Mammary epithelial cell (primary cell): ENCODE measurements around the gene MAP2K3.

ENCODE experiments used
- CTCF ChIP-seq, 2 donors: IDR thresholded peaks in 1 of 2; conservative IDR thresholded peaks in 1 of 2; 2 replicates each; pipeline ENCODE4 v1.5.1; 2011 to 2012; ENCODE audit warnings: inconsistent platforms in 2 of 2, low read length in 2 of 2, mild to moderate bottlenecking in 2 of 2, control low read depth in 1 of 2, low read depth in 1 of 2; ENCODE audit not compliant: insufficient read depth in 1 of 2; ENCODE audit errors: extremely low read depth in 1 of 2
- EZH2 ChIP-seq: IDR thresholded peaks from 2 replicates; pipeline ENCODE4 v1.6.1; 2012; ENCODE audit warnings: low read length, inconsistent platforms, borderline replicate concordance

DNA sequence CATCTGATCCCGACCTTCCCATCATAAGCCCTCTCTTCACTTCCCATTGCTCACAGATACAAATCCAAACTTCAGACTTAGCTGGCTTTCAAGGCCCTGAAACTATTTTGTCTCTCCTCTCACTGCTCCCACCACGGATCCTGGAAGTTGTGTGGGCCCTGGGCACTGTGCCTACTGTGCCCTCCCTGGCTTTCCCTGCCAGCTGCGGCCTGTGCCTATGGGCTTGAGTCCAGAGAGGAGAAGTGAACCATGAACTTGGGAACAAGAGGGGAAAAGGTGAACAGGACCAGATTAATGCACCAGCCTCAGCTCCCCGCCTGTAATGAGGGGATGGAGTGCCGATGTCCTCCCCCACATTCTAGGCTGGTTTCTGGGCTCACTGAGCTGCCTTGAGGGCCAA, 72.8 kb downstream of the MAP2K3 start:
- TF ChIP-seq CTCF (conservative IDR thresholded peaks at IDR 0.05 in 1 of 2, IDR thresholded peaks at IDR 0.05 in 1 of 2; ENCODE audit: extremely low read depth in 1 of 2, insufficient read depth in 1 of 2, low read depth in 1 of 2, low read length in 2 of 2) = no peak
- no peak for TF ChIP-seq EZH2
